Measurements from ENCODE around the gene ALMS1. TPM values are rescaled to one million over a fixed set of nuclear protein-coding genes. Genes with fewer than 3 reads are reported as not detected.

ALMS1 gene
- total and polyA plus RNA-seq, 12 donors = 6.2 to 33.3 (median 12.0) TPM

GRCh38 chr2:73359915-73360697, 25.5 kb upstream of the ALMS1 start:
- Histone ChIP-seq H3K27me3 (no peaks in the 10 kb centered on the region), H3K4me3 (no peak overlapping the region), H3K9me3 (replicated peaks in 1 of 3) (no peaks in the 10 kb centered on the region), H3K36me3 (replicated peaks in 1 of 2) (no peaks in the 10 kb centered on the region), H3K4me1 (replicated peaks in 1 of 2) (no peaks in the 10 kb centered on the region), H3K27ac (no peak overlapping the region)
- TF ChIP-seq POLR2A (IDR thresholded peaks at IDR 0.05) = no peak
- TF ChIP-seq CTCF (IDR thresholded peaks at IDR 0.05) = peak in 5 of 6 experiments; percentile 15 to 45 (median 34)
- no peak for DNase-seq
- intact Hi-C loops (cut with DNase I) = no loop called here
- 9 to 21% (median 17%) methylated on average over 2 of the region's 2 CpGs for WGBS, 4 donors

- no peak for DNase-seq
- no peak overlapping the region for H3K27ac ChIP-seq
- WGBS, 4 donors = 69 to 91% (median 75%) methylated on average over 1 of the region's 1 CpG
- intact Hi-C loops (cut with DNase I) = no loop called here
- no peak overlapping the region for H3K4me3 ChIP-seq
- H3K9me3 ChIP-seq (replicated peaks in 1 of 3) = no peaks in the 10 kb centered on the region
- no peaks in the 10 kb centered on the region for H3K36me3 ChIP-seq (replicated peaks in 1 of 2)
- H3K27me3 ChIP-seq = no peaks in the 10 kb centered on the region
- TF ChIP-seq POLR2A (IDR thresholded peaks at IDR 0.05) (no peak), CTCF (IDR thresholded peaks at IDR 0.05) (no peak)
- no peaks in the 10 kb centered on the region for H3K4me1 ChIP-seq (replicated peaks in 1 of 2)
Measured at GRCh38 chr2:73366060-73366459, 19.6 kb upstream of the ALMS1 start.

- intact Hi-C loops (cut with DNase I) = no loop called here
- DNase-seq = no peak
- H3K27me3 ChIP-seq = peaks cover under 1% of the 10 kb centered on the region
- H3K9me3 ChIP-seq (replicated peaks in 1 of 3) = no peaks in the 10 kb centered on the region
- no peak overlapping the region for H3K27ac ChIP-seq
- TF ChIP-seq CTCF (IDR thresholded peaks at IDR 0.05) = no peak
- no peak for TF ChIP-seq POLR2A (IDR thresholded peaks at IDR 0.05)
- no peaks in the 10 kb centered on the region for H3K36me3 ChIP-seq (replicated peaks in 1 of 2)
- no peak overlapping the region for H3K4me3 ChIP-seq
- WGBS, 4 donors = 62 to 74% (median 73%) methylated on average over 2 of the region's 2 CpGs
- no peaks in the 10 kb centered on the region for H3K4me1 ChIP-seq (replicated peaks in 1 of 2)
Measured at GRCh38 chr2:73368781-73369180, 16.9 kb upstream of the ALMS1 start.

GRCh38 chr2:73370348-73370747, 15.3 kb upstream of the ALMS1 start:
- peaks cover 3% of the 10 kb centered on the region for H3K27me3 ChIP-seq
- H3K4me3 ChIP-seq = no peak overlapping the region
- intact Hi-C loops (cut with DNase I) = no loop called here
- H3K27ac ChIP-seq = no peak overlapping the region
- 70 to 84% (median 79%) methylated on average over 3 of the region's 3 CpGs for WGBS, 4 donors
- H3K4me1 ChIP-seq (replicated peaks in 1 of 2) = no peaks in the 10 kb centered on the region
- no peak for DNase-seq
- no peak for TF ChIP-seq POLR2A (IDR thresholded peaks at IDR 0.05)
- no peak for TF ChIP-seq CTCF (IDR thresholded peaks at IDR 0.05)
- H3K36me3 ChIP-seq (replicated peaks in 1 of 2) = no peaks in the 10 kb centered on the region
- no peaks in the 10 kb centered on the region for H3K9me3 ChIP-seq (replicated peaks in 1 of 3)

All from adrenal gland (tissue), 12 donors.